ENCODE data around the gene SLC1A2. TPM values are rescaled to one million over a fixed set of nuclear protein-coding genes. Genes with fewer than 3 reads are reported as not detected.

Gene SLC1A2
- total RNA-seq, 1 donor from 2014 or later, result 0.25 TPM

GRCh38 chr11:35256296-35256695, 163.1 kb downstream of the SLC1A2 start:
- Histone ChIP-seq H3K36me3 (ENCODE audit: insufficient read depth, low read length) (no peaks in the 10 kb centered on the region), H3K4me2 (ENCODE audit: low read length) (no peak overlapping the region)

GRCh38 chr11:35255514-35255913, 163.8 kb downstream of the SLC1A2 start:
- Histone ChIP-seq H3K27ac (ENCODE audit: low read depth, low read length) (no peak overlapping the region), H3K79me2 (ENCODE audit: insufficient read depth, low read length) (no peaks in the 10 kb centered on the region), H3K27me3 (ENCODE audit: insufficient read depth, low read length) (no peaks in the 10 kb centered on the region), H4K20me1 (ENCODE audit: insufficient read depth, low read length) (no peaks in the 10 kb centered on the region), H2AFZ (ENCODE audit: low read depth, low read length) (no peak overlapping the region), H3K4me1 (ENCODE audit: insufficient read depth, low read length) (peaks cover 9% of the 10 kb centered on the region), H3K4me3 (ENCODE audit: insufficient read depth, low read depth, low read length) (no peak overlapping the region), H3K9ac (ENCODE audit: low read length) (no peak overlapping the region), H3K9me3 (ENCODE audit: insufficient read depth, low read depth, low read length) (no peaks in the 10 kb centered on the region), H3K36me3 (ENCODE audit: insufficient read depth, low read length) (no peaks in the 10 kb centered on the region), H3K4me2 (ENCODE audit: low read length) (no peak overlapping the region)
- TF ChIP-seq EZH2 (IDR thresholded peaks at IDR 0.05; ENCODE audit: insufficient read depth, low read length) (no peak), CTCF (IDR thresholded peaks at IDR 0.05; ENCODE audit: insufficient read depth, low read depth, low read length) (no peak)
- H3K27ac Mint-ChIP-seq (ENCODE audit: unreplicated experiment), result no peak overlapping the region
- no peaks in the 10 kb centered on the region for H3K9me3 Mint-ChIP-seq (ENCODE audit: unreplicated experiment)
- FAIRE-seq (no peak), DNase-seq (ENCODE audit: low read depth) (no peak)
- no peak overlapping the region for H3K4me3 Mint-ChIP-seq (ENCODE audit: unreplicated experiment)
- peaks cover 21% of the 10 kb centered on the region for H3K27me3 Mint-ChIP-seq (ENCODE audit: low read depth, unreplicated experiment)
- H3K36me3 Mint-ChIP-seq (ENCODE audit: low read depth, unreplicated experiment), result no peaks in the 10 kb centered on the region
- H3K4me1 Mint-ChIP-seq (ENCODE audit: low read depth, unreplicated experiment), result no peaks in the 10 kb centered on the region

More at GRCh38 chr11:35256296-35256695, 163.1 kb downstream of the SLC1A2 start:
- no peaks in the 10 kb centered on the region for H4K20me1 ChIP-seq (ENCODE audit: insufficient read depth, low read length)
- Mint-ChIP-seq H3K27me3 (ENCODE audit: low read depth, unreplicated experiment) (peaks cover 21% of the 10 kb centered on the region), H3K4me1 (ENCODE audit: low read depth, unreplicated experiment) (no peaks in the 10 kb centered on the region), H3K4me3 (ENCODE audit: unreplicated experiment) (no peak overlapping the region), H3K27ac (ENCODE audit: unreplicated experiment) (no peak overlapping the region), H3K36me3 (ENCODE audit: low read depth, unreplicated experiment) (no peaks in the 10 kb centered on the region), H3K9me3 (ENCODE audit: unreplicated experiment) (no peaks in the 10 kb centered on the region)
- H3K27ac ChIP-seq (ENCODE audit: low read depth, low read length), result no peak overlapping the region
- no peaks in the 10 kb centered on the region for H3K27me3 ChIP-seq (ENCODE audit: insufficient read depth, low read length)
- no peaks in the 10 kb centered on the region for H3K79me2 ChIP-seq (ENCODE audit: insufficient read depth, low read length)
- H3K9me3 ChIP-seq (ENCODE audit: insufficient read depth, low read depth, low read length), result no peaks in the 10 kb centered on the region
- no peak overlapping the region for H2AFZ ChIP-seq (ENCODE audit: low read depth, low read length)
- no peak for TF ChIP-seq EZH2 (IDR thresholded peaks at IDR 0.05; ENCODE audit: insufficient read depth, low read length)
- no peak for TF ChIP-seq CTCF (IDR thresholded peaks at IDR 0.05; ENCODE audit: insufficient read depth, low read depth, low read length)
- DNase-seq (ENCODE audit: low read depth), result no peak
- H3K4me3 ChIP-seq (ENCODE audit: insufficient read depth, low read depth, low read length), result no peak overlapping the region
- peaks cover 16% of the 10 kb centered on the region for H3K4me1 ChIP-seq (ENCODE audit: insufficient read depth, low read length)
- no peak overlapping the region for H3K9ac ChIP-seq (ENCODE audit: low read length)
- no peak for FAIRE-seq

DNA sequence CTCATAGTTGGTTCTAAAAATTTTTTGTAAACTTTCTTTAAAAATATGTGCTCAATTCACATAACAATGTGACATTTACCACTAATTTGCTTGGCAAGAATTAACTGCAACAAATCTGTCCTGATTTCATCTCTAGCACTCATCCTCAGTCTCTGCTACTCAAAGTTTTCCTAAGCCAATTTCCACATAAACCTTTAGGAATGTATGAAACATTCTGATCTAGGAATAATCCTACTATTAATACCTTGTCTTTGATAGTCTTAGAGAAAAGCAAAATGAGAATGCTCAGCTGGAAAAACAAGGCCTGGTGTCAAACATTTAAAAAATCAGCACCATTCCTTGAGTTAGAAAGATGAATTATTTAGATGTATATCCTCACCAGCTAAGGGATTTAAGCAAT, 166.1 kb downstream of the SLC1A2 start:
- no peak overlapping the region for H3K4me3 Mint-ChIP-seq (ENCODE audit: unreplicated experiment)
- no peaks in the 10 kb centered on the region for H3K27me3 ChIP-seq (ENCODE audit: insufficient read depth, low read length)
- no peaks in the 10 kb centered on the region for H4K20me1 ChIP-seq (ENCODE audit: insufficient read depth, low read length)
- H3K4me3 ChIP-seq (ENCODE audit: insufficient read depth, low read depth, low read length), result no peak overlapping the region
- H3K27ac Mint-ChIP-seq (ENCODE audit: unreplicated experiment), result no peak overlapping the region
- no peaks in the 10 kb centered on the region for H3K4me1 Mint-ChIP-seq (ENCODE audit: low read depth, unreplicated experiment)
- H3K36me3 Mint-ChIP-seq (ENCODE audit: low read depth, unreplicated experiment), result no peaks in the 10 kb centered on the region
- DNase-seq (ENCODE audit: low read depth) (peak; percentile 51), FAIRE-seq (peak; percentile 43)
- TF ChIP-seq EZH2 (IDR thresholded peaks at IDR 0.05; ENCODE audit: insufficient read depth, low read length), result no peak
- no peak for TF ChIP-seq CTCF (IDR thresholded peaks at IDR 0.05; ENCODE audit: insufficient read depth, low read depth, low read length)
- no peak overlapping the region for H3K27ac ChIP-seq (ENCODE audit: low read depth, low read length)
- peaks cover under 1% of the 10 kb centered on the region for H3K9me3 Mint-ChIP-seq (ENCODE audit: unreplicated experiment)
- H3K79me2 ChIP-seq (ENCODE audit: insufficient read depth, low read length), result no peaks in the 10 kb centered on the region
- peaks cover 5% of the 10 kb centered on the region for H3K4me1 ChIP-seq (ENCODE audit: insufficient read depth, low read length)
- no peaks in the 10 kb centered on the region for H3K36me3 ChIP-seq (ENCODE audit: insufficient read depth, low read length)
- peaks cover 3% of the 10 kb centered on the region for H3K9me3 ChIP-seq (ENCODE audit: insufficient read depth, low read depth, low read length)
- H3K4me2 ChIP-seq (ENCODE audit: low read length), result no peak overlapping the region
- no peak overlapping the region for H2AFZ ChIP-seq (ENCODE audit: low read depth, low read length)
- no peak overlapping the region for H3K9ac ChIP-seq (ENCODE audit: low read length)
- peaks cover 17% of the 10 kb centered on the region for H3K27me3 Mint-ChIP-seq (ENCODE audit: low read depth, unreplicated experiment)
